ENCODE data around the gene HDAC2.
A peak's percentile ranks its signal among the peaks of the same experiment; 100 is the strongest.

The HDAC2 gene

GRCh38 chr6:113909224-113909856, 61.6 kb downstream of the HDAC2 start:
- DNase-seq (ENCODE audit: low spot score): peak; percentile 81

DNA sequence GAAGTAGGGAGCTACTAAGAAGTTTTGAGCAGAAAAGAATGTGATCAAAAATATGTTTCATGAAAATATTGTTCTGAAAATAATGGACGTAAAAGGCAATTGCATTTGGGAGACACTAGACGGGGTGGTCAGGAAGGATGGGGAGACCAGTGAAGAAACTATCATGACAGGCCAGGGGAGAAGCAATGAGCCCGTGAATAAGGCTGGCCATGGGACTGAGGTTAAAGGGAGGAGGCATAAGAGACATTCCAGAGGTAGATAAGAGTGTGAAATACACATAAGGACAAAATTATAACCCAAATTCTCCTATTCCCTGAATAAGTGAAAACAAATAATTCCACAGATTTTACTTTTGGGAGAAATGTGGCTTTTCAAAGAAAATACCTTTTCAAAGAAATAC, 62.1 kb downstream of the HDAC2 start:
- no peak for DNase-seq (ENCODE audit: low spot score)

DNA sequence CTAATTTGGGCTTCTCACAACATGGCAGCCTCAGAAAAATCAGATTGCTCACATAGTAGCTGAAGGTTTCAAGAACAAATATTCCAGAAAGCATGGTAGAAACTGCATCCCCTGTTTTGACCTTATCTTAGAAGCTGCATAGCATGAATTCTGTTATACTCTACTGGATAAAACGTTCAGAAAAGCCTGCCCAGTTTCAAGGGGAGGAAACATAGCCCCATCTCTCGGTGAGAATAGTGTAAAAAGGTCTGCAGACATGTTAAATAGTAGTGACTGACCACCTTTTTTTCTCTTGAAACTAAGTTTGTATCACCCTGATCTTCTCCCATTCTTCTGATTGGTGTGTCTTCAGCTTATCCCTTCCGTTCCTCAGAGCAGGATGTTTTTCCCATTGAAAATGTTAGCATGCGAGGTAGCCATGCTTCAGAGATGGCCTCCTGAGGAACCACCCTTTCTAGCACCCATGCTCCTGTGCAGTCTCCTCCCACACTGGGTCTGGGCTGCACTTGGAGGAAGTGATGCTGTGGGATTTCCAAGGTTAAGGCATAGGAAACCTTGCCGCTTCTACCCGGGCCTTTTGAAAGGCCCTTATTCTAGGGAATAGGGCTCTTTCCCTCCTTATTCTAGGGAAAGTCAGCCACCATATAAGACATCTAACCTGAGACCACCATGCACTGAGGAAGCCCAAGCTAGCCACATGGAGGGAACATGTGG, 63.7 kb downstream of the HDAC2 start:
- DNase-seq (ENCODE audit: low spot score): peak; percentile 12

DNA sequence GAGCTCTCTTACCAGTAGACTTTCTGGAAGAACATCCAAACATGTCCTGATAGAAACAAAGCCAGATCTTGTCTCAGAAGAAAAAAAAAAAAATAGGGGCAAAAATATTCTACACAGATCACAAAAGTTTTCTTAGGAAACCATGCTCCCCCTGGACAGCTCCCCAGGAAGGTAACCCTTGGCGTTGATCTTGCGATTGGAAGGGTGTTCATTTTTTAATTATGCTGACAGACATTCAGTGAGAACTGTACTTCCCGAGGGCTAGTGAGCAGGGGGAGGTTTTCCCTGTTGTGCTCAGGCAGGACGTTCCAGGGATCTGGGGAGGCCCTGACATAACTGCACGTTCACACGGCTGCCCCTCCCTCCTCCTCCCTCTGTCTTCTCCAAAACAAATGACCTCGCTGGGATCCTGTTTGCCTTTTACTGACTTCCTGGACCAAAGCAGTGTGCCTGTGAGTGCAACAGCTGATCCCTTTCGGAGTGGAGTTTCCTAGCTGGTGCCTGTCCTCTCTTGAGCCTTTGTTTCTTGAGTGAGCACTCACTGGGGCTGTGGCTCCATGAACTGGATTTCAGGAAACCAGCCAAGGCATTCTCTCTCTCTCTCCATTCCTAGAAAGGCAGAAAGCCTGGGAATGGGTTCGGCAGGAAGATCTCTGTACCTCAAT, 67.2 kb downstream of the HDAC2 start:
- no peak for DNase-seq (ENCODE audit: low spot score)

DNA sequence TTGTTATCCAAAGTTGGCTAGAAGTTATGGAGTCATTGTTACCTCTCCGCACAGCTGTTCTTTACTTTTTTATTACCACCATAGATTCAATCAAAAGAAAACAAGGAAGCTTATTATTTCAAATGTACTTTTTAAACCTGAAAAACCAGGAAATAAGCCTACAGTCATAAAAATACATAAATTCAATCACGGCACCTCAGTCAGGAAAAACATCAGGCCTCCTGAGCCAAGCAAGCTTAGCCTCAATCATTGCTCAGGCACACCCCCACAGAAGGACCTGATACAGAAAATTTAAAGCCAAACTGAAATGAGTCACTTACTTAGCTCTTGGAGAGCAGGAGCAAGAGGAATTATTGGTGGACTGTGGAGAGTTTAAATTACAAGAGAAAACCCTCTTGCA, 69.5 kb downstream of the HDAC2 start:
- DNase-seq (ENCODE audit: low spot score): no peak

DNA sequence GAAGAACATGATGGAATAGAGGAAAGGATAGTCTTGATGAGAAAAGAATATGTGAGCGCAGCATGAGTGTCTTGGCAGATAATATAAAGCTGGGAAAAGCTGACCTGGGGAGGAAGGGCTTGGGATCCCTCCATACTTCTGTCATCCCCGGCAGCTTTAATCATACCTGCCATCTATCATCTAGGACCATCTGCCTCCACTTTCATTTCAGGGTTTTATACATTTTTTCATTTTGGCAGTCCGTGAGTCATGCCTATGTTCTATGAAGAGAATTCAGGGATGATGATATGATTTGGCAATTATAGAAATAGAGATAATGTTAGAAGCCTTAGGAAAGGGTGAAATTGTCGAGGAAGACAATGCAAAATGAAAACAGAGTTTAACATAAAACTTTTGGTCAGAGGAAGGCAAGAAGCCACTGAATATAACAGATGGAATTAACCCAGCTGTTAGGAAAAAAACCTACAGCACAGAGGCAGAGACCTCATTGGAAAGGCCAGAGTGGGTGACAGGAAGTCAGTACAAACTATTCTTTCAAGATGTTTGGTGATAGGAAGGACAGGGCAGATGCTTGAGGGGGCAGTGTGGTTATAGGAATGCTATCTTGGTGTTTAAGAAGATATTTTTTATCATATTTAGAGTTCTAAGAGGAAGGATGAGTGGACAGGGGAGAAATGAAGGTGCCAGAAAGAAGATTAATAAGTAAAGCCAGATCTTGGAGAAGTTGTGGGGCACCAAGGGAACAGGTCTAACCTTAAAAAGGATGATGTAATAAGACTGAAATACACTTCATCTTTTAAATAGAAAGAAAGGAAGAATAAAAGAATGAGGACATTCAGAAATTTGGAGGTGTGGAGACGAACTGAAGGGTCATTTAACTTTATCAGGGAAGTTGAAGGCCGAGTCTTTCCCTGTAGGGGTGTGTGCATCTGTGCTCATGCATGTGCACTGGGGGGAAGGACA, 76.0 kb downstream of the HDAC2 start:
- no peak for DNase-seq (ENCODE audit: low spot score)

GRCh38 chr6:113893866-113894265, 77.1 kb downstream of the HDAC2 start:
- DNase-seq (ENCODE audit: low spot score): no peak

GRCh38 chr6:113893451-113893850, 77.5 kb downstream of the HDAC2 start:
- no peak for DNase-seq (ENCODE audit: low spot score)

GRCh38 chr6:113888956-113889630, 81.9 kb downstream of the HDAC2 start:
- no peak for DNase-seq (ENCODE audit: low spot score)

GRCh38 chr6:113888493-113888892, 82.5 kb downstream of the HDAC2 start:
- DNase-seq (ENCODE audit: low spot score): no peak

DNA sequence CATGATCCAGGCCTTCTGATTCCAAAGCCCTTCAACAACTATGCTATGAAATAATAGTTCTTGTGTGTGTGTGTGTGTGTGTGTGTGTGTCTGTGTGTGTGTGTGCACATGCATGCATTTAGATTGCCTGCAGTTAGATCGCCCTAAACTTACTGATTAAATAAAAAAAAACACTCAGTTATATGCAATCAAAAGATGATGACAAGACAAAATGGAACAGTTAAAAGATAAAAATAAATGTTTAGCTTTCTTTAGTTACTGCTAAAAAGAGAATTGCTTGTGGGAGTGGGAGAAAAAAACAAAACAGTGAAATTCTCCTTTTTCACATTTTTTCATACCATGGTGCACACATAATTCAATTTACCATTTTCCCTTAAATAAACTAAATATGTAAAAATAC, 84.4 kb downstream of the HDAC2 start:
- no peak for DNase-seq (ENCODE audit: low spot score)

GRCh38 chr6:113884011-113884410, 86.9 kb downstream of the HDAC2 start:
- DNase-seq (ENCODE audit: low spot score): no peak
